Ovary (tissue), 3 donors: ENCODE measurements around the gene HTR6.

Source experiments
- CTCF ChIP-seq, 3 donors: fragments of 450-650 bp in 2 of 3; fragments of 200-600 bp in 1 of 3; IDR thresholded peaks; one replicate each; pipeline versions ENCODE4 v1.5.1 to v1.8.0; 2016 to 2022; ENCODE audit warnings: antibody characterized with exemption in 3 of 3, mild to moderate bottlenecking in 1 of 3
- EP300 ChIP-seq: sonication (generic); formaldehyde crosslinking; IDR thresholded peaks from one replicate; pipeline ENCODE4 v1.6.1; 2017; ENCODE audit warnings: antibody characterized with exemption
- POLR2A ChIP-seq: fragments of 450-650 bp; IDR thresholded peaks from one replicate; pipeline ENCODE4 v1.6.1; 2017; ENCODE audit warnings: antibody characterized with exemption, mild to moderate bottlenecking, moderate library complexity
- donor health status: DM: no; HTN: no; CAD: no.

- TF ChIP-seq CTCF (IDR thresholded peaks at IDR 0.05) (no peak), EP300 (no peak), POLR2A (no peak)
Observed at GRCh38 chr1:19689085-19689757, 24.5 kb downstream of the HTR6 start.
